K562 treated with DMSO at 1 percent for 12 hours (cell line): ENCODE data around the gene MRC2. TPM values are rescaled to one million over a fixed set of nuclear protein-coding genes. Genes with fewer than 3 reads are reported as not detected.

ENCODE experiments used
- total RNA-seq: library from RNA; unstranded; fragments of 300-600 nt; gene quantifications from 2 replicates; pipeline ENCODE4 v1.2.3, GENCODE V29; 2022; ENCODE audit not compliant: insufficient read depth

MRC2 gene
- total RNA-seq = 14.7 and 17.2 TPM in 2 replicates

GRCh38 chr17:62627219-62627903 lies at the start of gene MRC2:
Gene MRC2 (plus strand): TSS chr17:62627670. CDS start chr17:62627803, 133 bp downstream.

Other genes starting within 250 kb of the MRC2 start
- gene EFCAB3, start 247.1 kb upstream of the MRC2 start, total RNA-seq = not detected in 2 replicates
- gene METTL2A, start 203.8 kb upstream of the MRC2 start, total RNA-seq = 10.9 and 17.8 TPM in 2 replicates
- gene TLK2, start 148.8 kb upstream of the MRC2 start, total RNA-seq = 12.6 and 32.3 TPM in 2 replicates
- not detected in 2 replicates for gene MARCHF10, start 180.6 kb downstream of the MRC2 start, total RNA-seq